Keratinocyte (primary cell): ENCODE measurements around the gene EPHB1. TPM values are rescaled to one million over a fixed set of nuclear protein-coding genes. Genes with fewer than 3 reads are reported as not detected.

Source experiments
- DNase-seq: peaks from one replicate; pipeline ENCODE4 v3.0.0-alpha.2; 2011; ENCODE audit warnings: low read depth, missing footprints, low spot score
- FAIRE-seq: peaks from 2 replicates; lab custom pipeline; 2011; peaks lifted over from hg19 to GRCh38; lab: Jason Lieb, UNC
- H2AFZ ChIP-seq: 2 replicates; pipeline ENCODE4 v1.6.0; 2012; ENCODE audit warnings: low read length, control low read depth, inconsistent platforms; ENCODE audit not compliant: control insufficient read depth
- H3K27ac ChIP-seq: 2 replicates; pipeline ENCODE4 v1.5.1; 2011; ENCODE audit warnings: low read length; ENCODE audit not compliant: control insufficient read depth, insufficient read depth
- H3K27me3 ChIP-seq: 3 replicates; pipeline ENCODE4 v1.6.0; 2011; ENCODE audit warnings: low read length; ENCODE audit not compliant: control insufficient read depth, insufficient read depth; ENCODE audit errors: extremely low read depth
- H3K36me3 ChIP-seq, 2 experiments: 2 replicates in 1 of 2; 3 replicates in 1 of 2; pipeline ENCODE4 v1.5.1; 2011; ENCODE audit warnings: low read length in 2 of 2, mild to moderate bottlenecking in 1 of 2; ENCODE audit not compliant: control insufficient read depth in 2 of 2, insufficient read depth in 2 of 2; ENCODE audit errors: extremely low read depth in 1 of 2
- H3K4me1 ChIP-seq: 3 replicates; pipeline ENCODE4 v1.5.1; 2011; ENCODE audit warnings: low read length; ENCODE audit not compliant: control insufficient read depth, insufficient read depth; ENCODE audit errors: extremely low read depth
- H3K4me2 ChIP-seq: 3 replicates; pipeline ENCODE4 v1.6.0; 2011; ENCODE audit warnings: low read depth, low read length; ENCODE audit not compliant: control insufficient read depth, insufficient read depth; ENCODE audit errors: extremely low read depth
- H3K4me3 ChIP-seq, 3 experiments: fragments of 200-600 bp in 1 of 3; sonication (generic) in 1 of 3; 2 replicates in 2 of 3; 3 replicates in 1 of 3; pipeline ENCODE4 v1.5.1; 2011 to 2016; ENCODE audit warnings: low read length in 3 of 3, mild to moderate bottlenecking in 3 of 3, control low read depth in 2 of 3, inconsistent platforms in 1 of 3, low read depth in 1 of 3, mixed read lengths in 1 of 3, mixed run types in 1 of 3, moderate library complexity in 1 of 3; ENCODE audit not compliant: control insufficient read depth in 2 of 3, insufficient read depth in 2 of 3; ENCODE audit errors: extremely low read depth in 1 of 3
- H3K79me2 ChIP-seq: 2 replicates; pipeline ENCODE4 v1.6.0; 2012; ENCODE audit warnings: low read length; ENCODE audit not compliant: control insufficient read depth, insufficient read depth
- H3K9ac ChIP-seq: 3 replicates; pipeline ENCODE4 v1.6.0; 2011; ENCODE audit warnings: low read length; ENCODE audit not compliant: control insufficient read depth, insufficient read depth; ENCODE audit errors: extremely low read depth
- H3K9me1 ChIP-seq: 3 replicates; pipeline ENCODE4 v1.6.0; 2011; ENCODE audit warnings: low read length; ENCODE audit not compliant: control insufficient read depth, insufficient read depth; ENCODE audit errors: extremely low read depth
- H3K9me3 ChIP-seq: 2 replicates; pipeline ENCODE4 v1.5.1; 2012; ENCODE audit warnings: low read depth, low read length; ENCODE audit not compliant: control insufficient read depth
- H4K20me1 ChIP-seq: 3 replicates; pipeline ENCODE4 v1.6.0; 2011; ENCODE audit warnings: low read length; ENCODE audit not compliant: control insufficient read depth, insufficient read depth; ENCODE audit errors: extremely low read depth
- EZH2 ChIP-seq: IDR thresholded peaks from one replicate; pipeline ENCODE4 v1.6.1; 2012; ENCODE audit warnings: inconsistent platforms, mild to moderate bottlenecking, low read length, moderate library complexity
- dilution Hi-C: fragments of 300-500 bp; cut with MboI; formaldehyde crosslinking; loops from one replicate; pipeline ENCODE4 v1.7.0; 2020; ENCODE audit warnings: low sequenced_read_pairs; ENCODE audit not compliant: extremely low pct_ligation_motif_present
- polyA plus RNA-seq, 5 experiments: library from polyadenylated mRNA; depleted of rRNA in 3 of 5; stranded (reverse) in 3 of 5; stranded (forward) in 1 of 5; unstranded in 1 of 5; fragments of >200 nt; gene quantifications; 1 replicate in 1 of 5; 2 replicates in 3 of 5; 3 replicates in 1 of 5; pipeline versions ENCODE4 v1.2.1 to v1.2.3, GENCODE V29; 2011 to 2012; ENCODE audit warnings: missing spikeins in 2 of 5, low read depth in 1 of 5, low replicate concordance in 1 of 5
- TF ChIP-seq, protein P1 (sequence below), 3 experiments: IDR thresholded peaks in 1 of 3; conservative IDR thresholded peaks in 1 of 3; optimal IDR thresholded peaks in 1 of 3; 2 replicates in 2 of 3; 3 replicates in 1 of 3; pipeline versions ENCODE3 to v1.5.1; 2011; ENCODE audit warnings: low read length in 3 of 3, mild to moderate bottlenecking in 3 of 3, moderate library complexity in 2 of 3, control low read depth in 1 of 3, inconsistent platforms in 1 of 3; ENCODE audit not compliant: insufficient read depth in 2 of 3; ENCODE audit errors: extremely low read depth in 1 of 3

EPHB1 gene
- polyA plus RNA-seq, 1 donor (not counting 4 experiments of a cell fraction or from before 2014, with no cell fraction given): 0.01 TPM

DNA sequence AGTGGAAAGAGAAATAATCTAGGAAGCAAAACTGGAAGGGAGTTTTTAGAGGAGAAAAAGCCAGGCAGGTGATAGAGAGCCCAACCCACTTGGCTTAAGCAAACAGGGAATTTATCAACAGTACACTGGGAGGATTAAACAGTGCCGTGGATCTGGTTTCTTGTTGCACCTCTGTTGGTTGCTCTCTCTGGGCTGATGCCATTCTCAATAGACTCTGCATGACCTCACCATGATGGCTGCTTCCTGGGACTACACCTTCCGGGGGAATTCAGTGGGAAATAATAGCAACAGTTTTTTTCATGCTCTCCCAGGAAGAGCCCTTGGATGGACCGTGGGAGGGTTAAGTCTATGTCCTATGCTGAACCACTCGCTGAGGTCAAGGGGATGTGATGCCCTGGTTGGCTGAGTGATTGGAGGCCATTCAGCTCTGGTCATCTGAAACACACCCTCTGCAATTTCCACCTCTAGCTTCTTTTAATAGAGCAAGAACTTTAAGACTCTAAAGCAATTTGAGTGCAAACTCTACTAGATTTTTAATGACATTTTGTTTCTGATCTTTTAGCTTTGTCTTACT is 74.2 kb downstream of the EPHB1 start:
- no peak overlapping the region for H3K27ac ChIP-seq
- no peaks in the 10 kb centered on the region for H3K27me3 ChIP-seq
- DNase-seq: no peak
- H3K36me3 ChIP-seq: no peaks in the 10 kb centered on the region
- no peak for FAIRE-seq
- H3K4me3 ChIP-seq: no peak overlapping the region
- H3K9ac ChIP-seq: no peak overlapping the region
- H3K4me1 ChIP-seq: no peaks in the 10 kb centered on the region
- TF ChIP-seq, protein P1, sequence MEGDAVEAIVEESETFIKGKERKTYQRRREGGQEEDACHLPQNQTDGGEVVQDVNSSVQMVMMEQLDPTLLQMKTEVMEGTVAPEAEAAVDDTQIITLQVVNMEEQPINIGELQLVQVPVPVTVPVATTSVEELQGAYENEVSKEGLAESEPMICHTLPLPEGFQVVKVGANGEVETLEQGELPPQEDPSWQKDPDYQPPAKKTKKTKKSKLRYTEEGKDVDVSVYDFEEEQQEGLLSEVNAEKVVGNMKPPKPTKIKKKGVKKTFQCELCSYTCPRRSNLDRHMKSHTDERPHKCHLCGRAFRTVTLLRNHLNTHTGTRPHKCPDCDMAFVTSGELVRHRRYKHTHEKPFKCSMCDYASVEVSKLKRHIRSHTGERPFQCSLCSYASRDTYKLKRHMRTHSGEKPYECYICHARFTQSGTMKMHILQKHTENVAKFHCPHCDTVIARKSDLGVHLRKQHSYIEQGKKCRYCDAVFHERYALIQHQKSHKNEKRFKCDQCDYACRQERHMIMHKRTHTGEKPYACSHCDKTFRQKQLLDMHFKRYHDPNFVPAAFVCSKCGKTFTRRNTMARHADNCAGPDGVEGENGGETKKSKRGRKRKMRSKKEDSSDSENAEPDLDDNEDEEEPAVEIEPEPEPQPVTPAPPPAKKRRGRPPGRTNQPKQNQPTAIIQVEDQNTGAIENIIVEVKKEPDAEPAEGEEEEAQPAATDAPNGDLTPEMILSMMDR (optimal IDR thresholded peaks at IDR 0.05 in 1 of 3, IDR thresholded peaks at IDR 0.05 in 1 of 3, conservative IDR thresholded peaks at IDR 0.05 in 1 of 3; ENCODE audit: extremely low read depth in 1 of 3, insufficient read depth in 2 of 3, low read length in 3 of 3): no peak
- no peak for TF ChIP-seq EZH2
- no peaks in the 10 kb centered on the region for H4K20me1 ChIP-seq
- H2AFZ ChIP-seq: no peak overlapping the region
- H3K9me3 ChIP-seq: no peaks in the 10 kb centered on the region
- dilution Hi-C loops: no loop called here
- H3K9me1 ChIP-seq: no peaks in the 10 kb centered on the region
- H3K4me2 ChIP-seq: no peak overlapping the region
- no peaks in the 10 kb centered on the region for H3K79me2 ChIP-seq

- Histone ChIP-seq H3K79me2 (no peaks in the 10 kb centered on the region), H3K27ac (no peak overlapping the region), H3K9me3 (no peaks in the 10 kb centered on the region), H3K9me1 (no peaks in the 10 kb centered on the region), H3K9ac (no peak overlapping the region), H3K36me3 (no peaks in the 10 kb centered on the region), H3K4me1 (no peaks in the 10 kb centered on the region), H4K20me1 (no peaks in the 10 kb centered on the region), H2AFZ (no peak overlapping the region), H3K27me3 (no peaks in the 10 kb centered on the region), H3K4me2 (no peak overlapping the region), H3K4me3 (no peak overlapping the region)
- DNase-seq (no peak), FAIRE-seq (no peak)
- dilution Hi-C loops: no loop called here
- TF ChIP-seq, protein P1 (optimal IDR thresholded peaks at IDR 0.05 in 1 of 3, IDR thresholded peaks at IDR 0.05 in 1 of 3, conservative IDR thresholded peaks at IDR 0.05 in 1 of 3; ENCODE audit: extremely low read depth in 1 of 3, insufficient read depth in 2 of 3, low read length in 3 of 3): no peak
- TF ChIP-seq EZH2: no peak
Measured at GRCh38 chr3:134871818-134872217, 76.8 kb downstream of the EPHB1 start.
